Fibroblast of villous mesenchyme (primary cell): ENCODE data around the gene GCC2. TPM values are rescaled to one million over a fixed set of nuclear protein-coding genes. Genes with fewer than 3 reads are reported as not detected.
"Not testable (repeated sequence)": the region's sequence is repeated elsewhere in the genome, so short reads cannot be mapped to it uniquely, and the experiment has no call there.

Experiments
- DNase-seq: peaks from one replicate; pipeline ENCODE4 v3.0.0-alpha.2; 2010; ENCODE audit warnings: low read depth
- H3K4me3 ChIP-seq: 2 replicates; pipeline ENCODE4 v1.5.1; 2011; ENCODE audit warnings: low read depth, mild to moderate bottlenecking, low read length
- CTCF ChIP-seq: IDR thresholded peaks from 2 replicates; pipeline ENCODE4 v1.5.1; 2012; ENCODE audit warnings: low read depth, mild to moderate bottlenecking, low read length; ENCODE audit not compliant: insufficient read depth
- total RNA-seq: library from RNA; depleted of rRNA; stranded (reverse); fragments of >200 nt; gene quantifications from 2 replicates; pipeline ENCODE4 v1.2.3, GENCODE V29; 2012

GCC2 gene
- total RNA-seq, 1 donor, result 30.7 TPM

DNA sequence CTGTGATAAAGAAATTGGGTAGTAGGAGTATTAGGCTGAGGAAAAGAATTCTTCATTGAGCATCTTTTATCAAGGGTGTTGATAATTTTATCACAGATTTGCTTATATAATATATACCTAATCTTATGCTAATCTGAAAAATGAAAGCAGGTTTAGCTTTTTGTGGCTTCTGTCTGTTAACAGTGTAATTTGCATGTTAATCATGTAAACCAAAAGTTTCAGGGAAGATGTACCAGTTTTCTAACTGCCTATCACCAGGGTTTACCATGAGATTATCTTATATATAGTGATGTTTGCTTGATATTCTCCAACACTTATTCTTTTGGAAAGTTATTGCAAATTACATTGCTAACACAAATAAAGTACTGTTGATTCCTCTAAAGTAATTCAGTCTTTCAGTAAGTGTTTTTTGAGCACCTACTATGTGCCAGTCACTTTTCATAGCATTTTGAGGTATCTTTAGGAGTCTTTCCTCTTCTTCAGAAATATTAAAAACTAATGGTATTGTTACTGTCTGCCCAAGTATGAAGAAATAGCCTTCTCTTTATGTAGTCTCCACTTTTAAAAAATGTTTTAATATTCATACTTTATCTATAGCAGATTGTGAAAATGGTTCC, 41.6 kb downstream of the GCC2 start:
- no peak for DNase-seq
- no peak for TF ChIP-seq CTCF
- no peak overlapping the region for H3K4me3 ChIP-seq

DNA sequence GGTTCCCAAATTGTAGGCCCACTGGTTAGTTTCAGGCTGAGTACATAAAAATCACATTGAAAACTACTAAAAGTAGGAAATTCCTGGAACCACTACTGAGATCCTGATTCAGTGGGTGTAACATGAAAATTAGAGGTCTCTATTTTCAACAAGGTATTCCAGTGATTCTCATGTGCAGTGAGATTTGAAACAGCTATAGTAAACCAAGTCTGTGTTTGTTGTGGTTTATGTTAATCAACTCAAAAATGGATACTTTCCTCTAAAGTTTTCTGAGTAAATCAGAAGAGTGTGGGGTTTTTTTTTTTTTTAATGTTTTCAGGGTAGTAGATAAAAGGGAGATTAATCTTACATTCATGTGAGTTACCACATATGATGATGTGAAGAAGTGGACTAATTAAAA, 42.8 kb downstream of the GCC2 start:
- TF ChIP-seq CTCF, result no peak
- no peak for DNase-seq
- no peak overlapping the region for H3K4me3 ChIP-seq

DNA sequence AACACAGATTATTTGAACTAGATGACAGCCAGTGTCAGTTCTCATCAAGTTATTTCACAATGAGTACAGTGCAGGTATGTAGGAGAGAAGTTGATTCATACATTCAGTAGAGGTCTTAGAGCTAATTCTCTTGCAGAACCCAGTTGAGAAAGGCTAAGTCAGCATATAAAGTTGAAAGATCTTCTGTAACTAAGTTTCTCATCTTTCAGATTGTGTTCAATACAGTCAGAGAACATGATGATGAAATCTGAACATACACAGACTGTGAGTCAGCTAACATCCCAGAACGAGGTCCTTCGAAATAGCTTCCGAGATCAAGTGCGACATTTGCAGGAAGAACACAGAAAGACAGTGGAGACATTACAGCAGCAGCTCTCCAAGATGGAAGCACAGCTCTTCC, 43.4 kb downstream of the GCC2 start:
- DNase-seq, result peak; percentile 96
- no peak overlapping the region for H3K4me3 ChIP-seq
- no peak for TF ChIP-seq CTCF

- DNase-seq, H3K4me3 ChIP-seq: not testable (repeated sequence)
These were observed 47.2 kb downstream of the GCC2 start for GRCh38 chr2:108496167-108496566.

GRCh38 chr2:108507620-108508019, 58.6 kb downstream of the GCC2 start:
- DNase-seq, result peak; percentile 33
- H3K4me3 ChIP-seq, result not testable (repeated sequence)

- DNase-seq, H3K4me3 ChIP-seq: not testable (repeated sequence)
These were observed 63.4 kb downstream of the GCC2 start for GRCh38 chr2:108512431-108512830.

DNA sequence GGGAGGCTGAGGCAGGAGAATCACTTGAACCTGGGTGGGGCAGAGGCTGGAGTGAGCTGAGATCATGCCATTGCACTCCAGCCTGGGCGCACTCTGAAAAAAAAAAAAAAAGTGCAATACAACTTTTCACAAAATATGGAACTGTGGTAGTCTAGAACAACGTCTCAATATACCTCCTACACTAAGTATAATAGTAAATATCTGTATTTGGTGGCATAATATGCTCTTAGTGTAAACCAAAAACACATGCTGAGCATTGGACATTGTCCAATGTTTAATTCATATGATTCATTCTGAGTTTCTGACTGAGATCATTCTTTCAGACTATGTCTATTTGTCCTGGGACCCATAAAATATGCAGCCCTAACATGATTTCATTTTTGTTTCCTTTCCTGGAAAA, 65.5 kb downstream of the GCC2 start:
- DNase-seq, result not testable (repeated sequence)

DNA sequence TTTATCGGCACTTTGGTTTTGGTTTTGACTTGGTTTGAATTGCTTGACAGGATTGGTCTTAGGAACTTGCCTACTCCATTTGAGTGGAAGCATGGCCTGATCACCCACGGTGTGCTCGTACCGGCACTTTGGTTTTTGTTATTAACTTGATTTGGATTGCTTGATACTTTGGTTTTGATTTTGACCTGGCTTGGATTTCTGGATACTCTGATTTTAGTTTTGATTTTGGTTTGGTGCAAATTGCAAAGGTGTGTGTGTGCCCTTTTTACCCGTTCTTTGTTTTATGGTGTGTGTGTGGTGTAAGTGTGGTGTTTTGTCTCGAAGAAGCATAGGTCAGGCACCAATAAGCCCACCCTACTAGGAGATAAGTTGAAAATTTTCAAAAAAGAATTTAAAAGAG, 75.7 kb downstream of the GCC2 start:
- not testable (repeated sequence) for H3K4me3 ChIP-seq, DNase-seq

More for the DNA sequence above, 65.5 kb downstream of the GCC2 start:
- H3K4me3 ChIP-seq, result not testable (repeated sequence)

DNA sequence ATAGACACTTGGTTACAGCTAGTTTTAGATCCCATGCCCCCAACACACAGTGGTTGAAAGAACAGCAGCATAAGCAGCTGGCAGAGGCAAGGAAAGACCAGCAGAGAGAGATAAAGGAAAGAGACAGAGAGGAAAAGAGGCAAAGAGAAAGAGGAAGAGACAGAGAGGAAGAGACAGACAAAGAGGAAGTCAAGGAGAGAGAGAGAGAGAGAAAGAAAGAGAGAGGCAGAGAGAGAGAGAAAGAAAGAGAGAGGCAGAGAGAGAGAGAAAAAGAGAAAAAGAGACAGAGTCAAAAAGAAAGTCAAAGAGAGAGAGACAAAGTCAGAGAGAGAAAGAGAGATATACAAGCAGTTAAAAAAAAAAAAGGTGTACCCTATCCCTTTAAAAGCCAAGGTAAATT, 76.3 kb downstream of the GCC2 start:
- not testable (repeated sequence) for DNase-seq, H3K4me3 ChIP-seq

DNA sequence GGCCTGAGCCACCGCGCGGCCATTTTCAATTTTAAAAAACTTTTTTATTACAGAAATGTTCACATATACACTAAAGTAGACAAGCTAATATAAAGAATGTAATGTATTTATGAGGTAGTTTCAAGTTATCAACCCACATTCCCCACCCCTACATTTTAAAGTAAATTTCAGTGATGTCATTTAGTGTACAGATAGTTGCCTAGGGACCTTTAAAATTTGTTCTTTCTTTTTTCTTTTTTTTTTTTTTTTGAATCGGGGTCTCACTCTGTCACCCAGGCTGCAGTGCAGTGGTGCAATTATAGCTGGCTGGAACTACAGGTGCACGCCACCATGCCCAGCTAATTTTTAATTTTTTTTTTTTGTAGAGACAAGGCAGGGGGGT, 82.7 kb downstream of the GCC2 start:
- TF ChIP-seq CTCF, result no peak
- DNase-seq, result no peak
- H3K4me3 ChIP-seq, result no peak overlapping the region
